Naive thymus-derived CD8-positive, alpha-beta T cell (primary cell): ENCODE data around the gene RBM7. TPM values are rescaled to one million over a fixed set of nuclear protein-coding genes. Genes with fewer than 3 reads are reported as not detected.

Source experiments
- ATAC-seq, 2 donors: fragments of 150-1000 bp; cut with Tn5 transposase in 1 of 2; sonication (Bioruptor Pico), chemical (Tn5 transposase) in 1 of 2; 1 replicate in 1 of 2; 2 replicates in 1 of 2; pipeline ENCODE4 v1.10.0; 2021; ENCODE audit warnings: mild to moderate bottlenecking in 2 of 2, moderate library complexity in 2 of 2
- POLR2A ChIA-PET: fragments of 350-600 bp; sonication (Branson Sonifier 250); formaldehyde crosslinking; loops from one replicate; lab custom pipeline; 2021; ENCODE audit warnings: antibody characterized with exemption; lab: Charles Lee
- DNase-seq, 10 donors: peaks; one replicate each; pipeline versions ENCODE4 v3.0.0 to v3.0.0-alpha.2; 2020 to 2022
- H3K27ac Mint-ChIP-seq, 10 donors: one replicate each; pipeline ENCODE4 v1.8.0; 2020 to 2022; ENCODE audit warnings: mild to moderate bottlenecking in 10 of 10, mixed read lengths in 10 of 10, moderate library complexity in 4 of 10, inconsistent platforms in 1 of 10
- H3K27me3 Mint-ChIP-seq, 5 donors: one replicate each; pipeline ENCODE4 v1.8.0; 2021 to 2022; ENCODE audit warnings: mixed read lengths in 5 of 5
- H3K36me3 Mint-ChIP-seq, 3 donors: one replicate each; pipeline ENCODE4 v1.8.0; 2020 to 2022; ENCODE audit warnings: mixed read lengths in 3 of 3, mild to moderate bottlenecking in 2 of 3, inconsistent platforms in 1 of 3
- H3K4me1 Mint-ChIP-seq, 4 donors: one replicate each; pipeline ENCODE4 v1.8.0; 2021 to 2022; ENCODE audit warnings: mixed read lengths in 4 of 4
- H3K4me3 Mint-ChIP-seq, 10 donors: one replicate each; pipeline ENCODE4 v1.8.0; 2020 to 2022; ENCODE audit warnings: mild to moderate bottlenecking in 10 of 10, mixed read lengths in 10 of 10, moderate library complexity in 6 of 10, inconsistent platforms in 1 of 10
- H3K9me3 Mint-ChIP-seq, 9 donors: one replicate each; pipeline ENCODE4 v1.8.0; 2020 to 2022; ENCODE audit warnings: mixed read lengths in 9 of 9, mild to moderate bottlenecking in 3 of 9, inconsistent platforms in 1 of 9, moderate library complexity in 1 of 9
- polyA plus RNA-seq, 3 donors: library from polyadenylated mRNA; unstranded; fragments of 300-500 nt; fragmentation: Illumina TruSeq; gene quantifications; one replicate each; pipeline ENCODE4 v1.2.3, GENCODE V29; 2021
- total RNA-seq, 8 experiments: library from RNA in 2 of 8; stranded (reverse) in 2 of 8; gene quantifications; one replicate each; pipeline ENCODE4 v1.2.3 and lab custom pipeline; 2021 to 2026

RBM7 gene
- total and polyA plus RNA-seq, 5 experiments from 2014 or later, result 13.8 to 46.4 (median 34.0) TPM

DNA sequence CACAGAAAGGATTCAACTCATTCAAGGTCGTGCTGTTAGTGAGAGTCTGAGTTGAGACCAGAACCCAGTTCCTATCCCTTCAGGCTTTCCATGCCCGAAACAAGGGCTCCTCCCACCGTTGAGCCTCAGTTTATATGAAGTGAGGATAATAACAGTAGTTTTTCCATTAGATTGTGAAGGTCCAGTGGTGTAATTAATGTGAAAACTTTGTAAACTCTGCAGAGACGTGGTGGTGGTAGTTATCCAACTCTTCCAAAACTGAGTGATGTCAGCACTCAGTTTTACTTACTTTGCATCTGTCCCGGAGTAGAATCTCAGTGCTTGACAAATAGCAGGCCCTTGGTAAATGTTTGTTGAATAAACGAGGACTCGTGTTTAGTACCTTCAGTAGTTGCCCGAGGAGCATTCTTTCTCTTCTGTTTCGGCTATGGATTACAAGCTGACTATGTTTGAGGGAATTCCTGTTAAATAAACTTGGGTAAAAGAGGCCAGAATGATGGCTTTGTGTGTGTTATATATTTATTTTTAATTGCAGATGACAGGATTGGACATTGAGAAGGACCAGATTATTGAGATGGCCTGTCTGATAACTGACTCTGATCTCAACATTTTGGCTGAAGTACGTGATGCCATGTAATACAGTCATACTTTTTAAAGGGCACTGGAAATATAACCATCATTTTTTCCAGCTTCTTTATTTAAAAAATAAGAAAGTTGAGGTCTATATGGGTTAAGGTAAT, 39.8 kb downstream of the RBM7 start:
- Mint-ChIP-seq H3K4me1 (peaks cover 14 to 34% (median 31%) of the 10 kb centered on the region in 4 donors), H3K27ac (peak overlapping the region in 9 of 10 donors; percentile 25 to 98 (median 94)), H3K27me3 (no peaks in the 10 kb centered on the region), H3K4me3 (peak overlapping the region; percentile 94 to 99 (median 97)), H3K9me3 (no peaks in the 10 kb centered on the region), H3K36me3 (peaks cover 0 to 17% (median 3%) of the 10 kb centered on the region in 3 donors)
- POLR2A ChIA-PET, result interaction anchor here (1.4 kb wide), 1 partner anchor 40 kb away, joined by 5 read pairs; the partner anchor contains the start of genes C11orf71 and RBM7
- peak in 3 of 10 donors; percentile 0 to 9 (median 5) for DNase-seq
- ATAC-seq, result no peak

- Mint-ChIP-seq H3K4me3 (peak overlapping the region in 8 of 10 donors; percentile 0 to 67 (median 33)), H3K36me3 (peaks cover 1 to 21% (median 3%) of the 10 kb centered on the region in 3 donors), H3K9me3 (no peaks in the 10 kb centered on the region), H3K27ac (peak overlapping the region in 4 of 10 donors; percentile 10 to 47 (median 26)), H3K4me1 (peaks cover 14 to 34% (median 31%) of the 10 kb centered on the region in 4 donors), H3K27me3 (no peaks in the 10 kb centered on the region)
- POLR2A ChIA-PET, result interaction anchor here (1.4 kb wide), 1 partner anchor 41 kb away, joined by 5 read pairs; the partner anchor contains the start of genes C11orf71 and RBM7
- DNase-seq, result no peak
- no peak for ATAC-seq
These were observed 40.7 kb downstream of the RBM7 start for GRCh38 chr11:114440971-114441763.

- no peak for ATAC-seq
- H3K4me3 Mint-ChIP-seq, result no peak overlapping the region
- peaks cover 7 to 27% (median 9%) of the 10 kb centered on the region in 3 donors for H3K36me3 Mint-ChIP-seq
- DNase-seq, result no peak
- H3K27ac Mint-ChIP-seq, result peak overlapping the region in 2 of 10 donors; percentile 10 to 24
- no peaks in the 10 kb centered on the region for H3K9me3 Mint-ChIP-seq
- no peaks in the 10 kb centered on the region for H3K27me3 Mint-ChIP-seq
- POLR2A ChIA-PET, result no interaction called here
- peaks cover 18 to 38% (median 32%) of the 10 kb centered on the region in 4 donors for H3K4me1 Mint-ChIP-seq
These were observed 41.5 kb downstream of the RBM7 start for GRCh38 chr11:114441921-114442320.

- Mint-ChIP-seq H3K36me3 (peaks cover 7 to 33% (median 9%) of the 10 kb centered on the region in 3 donors), H3K27ac (no peak overlapping the region), H3K9me3 (no peaks in the 10 kb centered on the region), H3K27me3 (no peaks in the 10 kb centered on the region), H3K4me1 (peaks cover 22 to 44% (median 32%) of the 10 kb centered on the region in 4 donors), H3K4me3 (no peak overlapping the region)
- no peak for ATAC-seq
- POLR2A ChIA-PET, result no interaction called here
- no peak for DNase-seq
These were observed 42.1 kb downstream of the RBM7 start for GRCh38 chr11:114442536-114442935.

DNA sequence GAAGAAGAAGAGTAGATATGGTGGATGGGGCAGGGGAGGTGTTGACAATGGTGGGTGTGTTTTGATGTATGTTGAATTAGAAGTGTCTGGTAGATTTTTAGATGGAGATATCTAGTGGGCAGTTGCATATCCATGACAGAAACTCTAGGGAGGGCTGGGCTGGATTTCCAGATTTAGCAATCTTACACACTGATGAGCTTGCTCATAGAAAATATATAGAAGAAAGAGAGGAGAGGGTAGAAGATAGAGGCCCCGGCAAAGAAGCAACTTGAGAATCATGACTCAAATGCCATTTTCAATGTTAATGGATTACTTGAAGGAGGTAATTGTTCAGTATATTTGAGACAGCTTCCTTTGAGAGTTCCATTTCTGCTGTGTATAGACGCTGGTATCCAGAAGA, 47.0 kb downstream of the RBM7 start:
- H3K27me3 Mint-ChIP-seq, result no peaks in the 10 kb centered on the region
- no peak overlapping the region for H3K4me3 Mint-ChIP-seq
- H3K9me3 Mint-ChIP-seq, result no peaks in the 10 kb centered on the region
- no peak for DNase-seq
- POLR2A ChIA-PET, result no interaction called here
- H3K4me1 Mint-ChIP-seq, result peaks cover 1 to 18% (median 5%) of the 10 kb centered on the region in 4 donors
- peak overlapping the region in 2 of 10 donors; percentile 2 to 36 for H3K27ac Mint-ChIP-seq
- no peak for ATAC-seq
- peaks cover 11 to 64% (median 21%) of the 10 kb centered on the region in 3 donors for H3K36me3 Mint-ChIP-seq

- peak overlapping the region in 1 of 10 donors; percentile 2 for H3K27ac Mint-ChIP-seq
- H3K4me1 Mint-ChIP-seq, result peaks cover 1 to 18% (median 5%) of the 10 kb centered on the region in 4 donors
- POLR2A ChIA-PET, result no interaction called here
- H3K9me3 Mint-ChIP-seq, result no peaks in the 10 kb centered on the region
- no peaks in the 10 kb centered on the region for H3K27me3 Mint-ChIP-seq
- DNase-seq (no peak), ATAC-seq (no peak)
- no peak overlapping the region for H3K4me3 Mint-ChIP-seq
- peaks cover 11 to 64% (median 23%) of the 10 kb centered on the region in 3 donors for H3K36me3 Mint-ChIP-seq
These were observed 47.4 kb downstream of the RBM7 start for GRCh38 chr11:114447892-114448291.

DNA sequence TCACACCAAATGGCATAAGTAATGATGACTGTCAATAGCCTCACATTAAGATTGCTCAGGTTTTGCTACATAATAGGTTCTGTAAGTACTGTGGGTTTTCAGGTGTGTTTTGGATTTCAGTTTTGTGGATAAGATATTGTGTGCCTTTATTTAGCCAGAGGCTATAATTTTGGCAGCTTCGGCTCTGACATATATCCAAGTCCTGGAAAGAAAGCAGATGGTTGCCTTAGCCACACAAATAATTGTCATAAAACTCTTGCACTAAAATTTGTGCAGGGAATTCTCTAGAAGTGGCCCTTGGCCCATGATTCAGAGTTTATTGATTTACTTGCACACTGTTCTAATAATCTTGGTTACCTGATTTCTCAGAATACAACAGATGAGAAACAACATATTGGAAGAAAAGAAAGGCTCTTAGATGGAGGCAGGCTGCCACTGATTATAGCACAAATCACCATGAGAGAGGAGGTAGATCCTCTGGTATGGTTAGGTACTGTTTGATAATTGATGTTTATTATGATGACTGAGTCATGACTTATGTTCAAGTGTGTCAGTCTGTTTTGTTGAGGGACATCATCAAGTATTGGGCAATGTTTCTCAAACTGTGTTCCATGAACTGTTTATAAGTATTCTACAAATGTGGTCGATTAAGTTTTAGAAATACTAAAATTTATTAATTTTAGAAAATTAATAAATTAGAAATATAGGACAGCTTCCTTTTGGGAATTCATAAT, 48.5 kb downstream of the RBM7 start:
- H3K27ac Mint-ChIP-seq, result no peak overlapping the region
- peaks cover 11 to 70% (median 24%) of the 10 kb centered on the region in 3 donors for H3K36me3 Mint-ChIP-seq
- ATAC-seq (no peak), DNase-seq (no peak)
- no peaks in the 10 kb centered on the region for H3K27me3 Mint-ChIP-seq
- no peaks in the 10 kb centered on the region for H3K9me3 Mint-ChIP-seq
- peaks cover 0 to 18% (median 5%) of the 10 kb centered on the region in 4 donors for H3K4me1 Mint-ChIP-seq
- no peak overlapping the region for H3K4me3 Mint-ChIP-seq
- POLR2A ChIA-PET, result no interaction called here

- no peaks in the 10 kb centered on the region for H3K9me3 Mint-ChIP-seq
- no peaks in the 10 kb centered on the region for H3K27me3 Mint-ChIP-seq
- ATAC-seq (no peak), DNase-seq (no peak)
- peaks cover 11 to 64% (median 21%) of the 10 kb centered on the region in 3 donors for H3K36me3 Mint-ChIP-seq
- H3K4me3 Mint-ChIP-seq, result no peak overlapping the region
- POLR2A ChIA-PET, result no interaction called here
- no peak overlapping the region for H3K27ac Mint-ChIP-seq
- H3K4me1 Mint-ChIP-seq, result peaks cover 0 to 18% (median 4%) of the 10 kb centered on the region in 4 donors
These were observed 49.4 kb downstream of the RBM7 start for GRCh38 chr11:114449845-114450244.

DNA sequence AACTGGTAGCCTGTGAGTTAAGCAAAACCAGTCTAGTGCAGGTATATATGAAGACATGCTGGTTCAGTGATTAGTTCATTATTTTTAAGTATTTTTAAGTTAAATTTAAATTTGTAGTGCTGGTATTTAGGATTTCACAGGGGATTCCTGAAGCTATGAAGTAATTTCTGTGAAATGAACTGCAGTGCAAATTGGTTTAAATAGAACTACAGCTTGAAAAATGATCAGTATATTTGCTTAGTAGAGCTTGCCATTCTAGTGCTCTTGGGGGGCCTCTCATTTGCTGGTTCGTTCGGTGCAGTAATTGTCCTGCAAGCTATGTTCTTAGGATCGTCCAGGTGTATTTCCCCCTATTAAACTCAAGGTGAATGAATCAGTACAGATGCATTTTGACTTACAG, 51.9 kb downstream of the RBM7 start:
- no peak for DNase-seq
- ATAC-seq, result no peak
- H3K9me3 Mint-ChIP-seq, result no peaks in the 10 kb centered on the region
- H3K27ac Mint-ChIP-seq, result no peak overlapping the region
- peaks cover 0 to 7% (median 1%) of the 10 kb centered on the region in 4 donors for H3K4me1 Mint-ChIP-seq
- peaks cover 4 to 47% (median 16%) of the 10 kb centered on the region in 3 donors for H3K36me3 Mint-ChIP-seq
- no peaks in the 10 kb centered on the region for H3K27me3 Mint-ChIP-seq
- H3K4me3 Mint-ChIP-seq, result no peak overlapping the region
- POLR2A ChIA-PET, result no interaction called here

Other genes with a start within 250 kb of the RBM7 start
- not detected for gene NNMT, start 104.3 kb upstream of the RBM7 start, total RNA-seq
- gene NNMT, start 104.3 kb upstream of the RBM7 start, polyA plus RNA-seq, result not detected
- gene C11orf71, start 155 bp upstream of the RBM7 start, total RNA-seq, result 10 to 100 TPM; 18.2 to 18.3 TPM
- gene C11orf71, start 155 bp upstream of the RBM7 start, polyA plus RNA-seq, result 10 to 100 TPM; 11.8 to 19.2 (median 16.1) TPM
- 10 to 100 TPM; 60.6 to 65.0 TPM for gene REXO2, start 38.8 kb downstream of the RBM7 start, total RNA-seq
- gene REXO2, start 38.8 kb downstream of the RBM7 start, polyA plus RNA-seq, result 10 to 100 TPM; 45.8 to 49.5 (median 47.9) TPM
- not detected for gene NXPE1, start 159.2 kb downstream of the RBM7 start, total RNA-seq
- not detected for gene NXPE1, start 159.2 kb downstream of the RBM7 start, polyA plus RNA-seq
- gene NXPE4, start 195.1 kb downstream of the RBM7 start, total RNA-seq, result not detected
- not detected for gene NXPE4, start 195.1 kb downstream of the RBM7 start, polyA plus RNA-seq